Neural cell (in vitro differentiated cells): ENCODE measurements around the gene GMDS. TPM values are rescaled to one million over a fixed set of nuclear protein-coding genes. Genes with fewer than 3 reads are reported as not detected.

Experiments used
- H2AFZ ChIP-seq: fragments of 200-600, 300-800 bp; sonication (generic), shearing (Covaris generic); 2 replicates; pipeline ENCODE4 v1.6.0; 2014; ENCODE audit warnings: low read depth, mild to moderate bottlenecking, antibody characterized with exemption, low read length, moderate library complexity
- H3F3A ChIP-seq: fragments of 200-600 bp; shearing (Covaris generic); 2 replicates; pipeline ENCODE4 v1.6.1; 2016; ENCODE audit warnings: mild to moderate bottlenecking, moderate library complexity, mixed read lengths, antibody characterized with exemption, low read length; ENCODE audit not compliant: insufficient read depth, poor library complexity, severe bottlenecking
- H3K27ac ChIP-seq: fragments of 200-600, 300-800 bp; sonication (generic), shearing (Covaris generic); 2 replicates; pipeline ENCODE4 v1.5.1; 2014; ENCODE audit warnings: mild to moderate bottlenecking, low read length, moderate library complexity
- H3K27me3 ChIP-seq: fragments of 300-800, 200-600 bp; sonication (generic), shearing (Covaris generic); 2 replicates; pipeline ENCODE4 v1.6.0; 2014; ENCODE audit warnings: mild to moderate bottlenecking, low read depth, low read length, moderate library complexity; ENCODE audit not compliant: insufficient read depth
- H3K36me3 ChIP-seq: fragments of 300-800, 200-600 bp; sonication (generic), shearing (Covaris generic); 2 replicates; pipeline ENCODE4 v1.5.1; 2014; ENCODE audit warnings: mild to moderate bottlenecking, antibody characterized with exemption, low read length, moderate library complexity; ENCODE audit not compliant: insufficient read depth
- H3K4me2 ChIP-seq: fragments of 300-800, 200-600 bp; sonication (generic), shearing (Covaris generic); 2 replicates; pipeline ENCODE4 v1.6.0; 2014; ENCODE audit warnings: mild to moderate bottlenecking, low read length
- H3K4me3 ChIP-seq: fragments of 300-800, 200-600 bp; sonication (generic), shearing (Covaris generic); 2 replicates; pipeline ENCODE4 v1.5.1; 2014; ENCODE audit warnings: mild to moderate bottlenecking, low read length, moderate library complexity
- H3K79me2 ChIP-seq: fragments of 200-600 bp; shearing (Covaris generic); replicated peaks from 2 replicates; pipeline ENCODE4 v1.6.0; 2014; ENCODE audit warnings: mild to moderate bottlenecking, low read length, moderate library complexity; ENCODE audit not compliant: insufficient read depth
- H3K9ac ChIP-seq: fragments of 300-800, 200-600 bp; sonication (generic), shearing (Covaris generic); 2 replicates; pipeline ENCODE4 v1.6.1; 2016; ENCODE audit warnings: mild to moderate bottlenecking, low read length, mixed read lengths
- H3K9me2 ChIP-seq: fragments of 200-600 bp; shearing (Covaris generic); 2 replicates; pipeline ENCODE4 v1.6.1; 2016; ENCODE audit warnings: mild to moderate bottlenecking, low read length, mixed read lengths; ENCODE audit not compliant: insufficient read depth
- H3K9me3 ChIP-seq: fragments of 200-600, 300-800 bp; sonication (generic), shearing (Covaris generic); 2 replicates; pipeline ENCODE4 v1.6.1; 2016; ENCODE audit warnings: mild to moderate bottlenecking, mixed run types, low read length, moderate library complexity, mixed read lengths
- H4K20me1 ChIP-seq: fragments of 200-600 bp; shearing (Covaris generic); 2 replicates; pipeline ENCODE4 v1.6.1; 2016; ENCODE audit warnings: mild to moderate bottlenecking, mixed run types; ENCODE audit not compliant: insufficient read depth
- CTCF ChIP-seq: fragments of 450-650 bp; IDR thresholded peaks from 2 replicates; pipeline ENCODE4 v1.5.1; 2014; ENCODE audit warnings: antibody characterized with exemption, mild to moderate bottlenecking, moderate library complexity; ENCODE audit not compliant: poor library complexity, severe bottlenecking
- EP300 ChIP-seq: fragments of 450-650 bp; conservative IDR thresholded peaks from 2 replicates; pipeline ENCODE4 v1.6.1; 2014; ENCODE audit warnings: antibody characterized with exemption, mild to moderate bottlenecking, moderate library complexity; ENCODE audit not compliant: poor library complexity, severe bottlenecking
- EZH2 ChIP-seq: fragments of 200-600, 300-800 bp; shearing (Covaris generic), sonication (generic); IDR thresholded peaks from 2 replicates; pipeline ENCODE4 v1.6.1; 2014; ENCODE audit warnings: antibody characterized with exemption, low read length, borderline replicate concordance, mild to moderate bottlenecking; ENCODE audit not compliant: insufficient read depth, poor library complexity, severe bottlenecking
- MXI1 ChIP-seq: fragments of 450-650 bp; conservative IDR thresholded peaks from 2 replicates; pipeline ENCODE4 v1.6.1; 2014; ENCODE audit warnings: antibody characterized with exemption, mild to moderate bottlenecking; ENCODE audit not compliant: poor library complexity, severe bottlenecking
- POLR2AphosphoS5 ChIP-seq: IDR thresholded peaks from 2 replicates; pipeline ENCODE4 v1.6.1; 2012
- RAD21 ChIP-seq: fragments of 450-650 bp; conservative IDR thresholded peaks from 2 replicates; pipeline ENCODE4 v1.6.1; 2014; ENCODE audit warnings: antibody characterized with exemption, mild to moderate bottlenecking, moderate library complexity
- SMC3 ChIP-seq: fragments of 450-650 bp; conservative IDR thresholded peaks from 2 replicates; pipeline ENCODE4 v1.6.1; 2014; ENCODE audit warnings: antibody characterized with exemption, mild to moderate bottlenecking, moderate library complexity; ENCODE audit not compliant: poor library complexity
- TAF1 ChIP-seq: IDR thresholded peaks from 2 replicates; pipeline ENCODE4 v1.6.1; 2012; ENCODE audit warnings: low read depth
- polyA plus RNA-seq: library from polyadenylated mRNA; depleted of rRNA; stranded (reverse); fragments of >200 nt; gene quantifications from 2 replicates; pipeline ENCODE4 v1.2.3, GENCODE V29; 2014
- TF ChIP-seq, protein P1 (sequence below): IDR thresholded peaks from 2 replicates; pipeline ENCODE4 v1.6.1; 2012; ENCODE audit warnings: borderline replicate concordance

The GMDS gene
- polyA plus RNA-seq, 1 donor from 2014 or later: 11.4 TPM

GRCh38 chr6:1597924-1598323 lies 647.5 kb downstream of the GMDS start:
- Histone ChIP-seq H3K27me3 (peaks cover 11% of the 10 kb centered on the region), H3K27ac (no peak overlapping the region), H3K36me3 (no peaks in the 10 kb centered on the region), H3K9me2 (no peaks in the 10 kb centered on the region), H3K9me3 (no peaks in the 10 kb centered on the region), H3F3A (no peaks in the 10 kb centered on the region), H3K4me2 (no peak overlapping the region), H3K79me2 (no peaks in the 10 kb centered on the region), H2AFZ (no peak overlapping the region), H4K20me1 (no peaks in the 10 kb centered on the region), H3K9ac (no peak overlapping the region), H3K4me3 (no peak overlapping the region)
- TF ChIP-seq SMC3 (no peak), EZH2 (no peak), CTCF (no peak), POLR2AphosphoS5 (no peak), TAF1 (no peak), RAD21 (no peak), EP300 (no peak), MXI1 (no peak)
- TF ChIP-seq, protein P1, sequence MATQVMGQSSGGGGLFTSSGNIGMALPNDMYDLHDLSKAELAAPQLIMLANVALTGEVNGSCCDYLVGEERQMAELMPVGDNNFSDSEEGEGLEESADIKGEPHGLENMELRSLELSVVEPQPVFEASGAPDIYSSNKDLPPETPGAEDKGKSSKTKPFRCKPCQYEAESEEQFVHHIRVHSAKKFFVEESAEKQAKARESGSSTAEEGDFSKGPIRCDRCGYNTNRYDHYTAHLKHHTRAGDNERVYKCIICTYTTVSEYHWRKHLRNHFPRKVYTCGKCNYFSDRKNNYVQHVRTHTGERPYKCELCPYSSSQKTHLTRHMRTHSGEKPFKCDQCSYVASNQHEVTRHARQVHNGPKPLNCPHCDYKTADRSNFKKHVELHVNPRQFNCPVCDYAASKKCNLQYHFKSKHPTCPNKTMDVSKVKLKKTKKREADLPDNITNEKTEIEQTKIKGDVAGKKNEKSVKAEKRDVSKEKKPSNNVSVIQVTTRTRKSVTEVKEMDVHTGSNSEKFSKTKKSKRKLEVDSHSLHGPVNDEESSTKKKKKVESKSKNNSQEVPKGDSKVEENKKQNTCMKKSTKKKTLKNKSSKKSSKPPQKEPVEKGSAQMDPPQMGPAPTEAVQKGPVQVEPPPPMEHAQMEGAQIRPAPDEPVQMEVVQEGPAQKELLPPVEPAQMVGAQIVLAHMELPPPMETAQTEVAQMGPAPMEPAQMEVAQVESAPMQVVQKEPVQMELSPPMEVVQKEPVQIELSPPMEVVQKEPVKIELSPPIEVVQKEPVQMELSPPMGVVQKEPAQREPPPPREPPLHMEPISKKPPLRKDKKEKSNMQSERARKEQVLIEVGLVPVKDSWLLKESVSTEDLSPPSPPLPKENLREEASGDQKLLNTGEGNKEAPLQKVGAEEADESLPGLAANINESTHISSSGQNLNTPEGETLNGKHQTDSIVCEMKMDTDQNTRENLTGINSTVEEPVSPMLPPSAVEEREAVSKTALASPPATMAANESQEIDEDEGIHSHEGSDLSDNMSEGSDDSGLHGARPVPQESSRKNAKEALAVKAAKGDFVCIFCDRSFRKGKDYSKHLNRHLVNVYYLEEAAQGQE: no peak

DNA sequence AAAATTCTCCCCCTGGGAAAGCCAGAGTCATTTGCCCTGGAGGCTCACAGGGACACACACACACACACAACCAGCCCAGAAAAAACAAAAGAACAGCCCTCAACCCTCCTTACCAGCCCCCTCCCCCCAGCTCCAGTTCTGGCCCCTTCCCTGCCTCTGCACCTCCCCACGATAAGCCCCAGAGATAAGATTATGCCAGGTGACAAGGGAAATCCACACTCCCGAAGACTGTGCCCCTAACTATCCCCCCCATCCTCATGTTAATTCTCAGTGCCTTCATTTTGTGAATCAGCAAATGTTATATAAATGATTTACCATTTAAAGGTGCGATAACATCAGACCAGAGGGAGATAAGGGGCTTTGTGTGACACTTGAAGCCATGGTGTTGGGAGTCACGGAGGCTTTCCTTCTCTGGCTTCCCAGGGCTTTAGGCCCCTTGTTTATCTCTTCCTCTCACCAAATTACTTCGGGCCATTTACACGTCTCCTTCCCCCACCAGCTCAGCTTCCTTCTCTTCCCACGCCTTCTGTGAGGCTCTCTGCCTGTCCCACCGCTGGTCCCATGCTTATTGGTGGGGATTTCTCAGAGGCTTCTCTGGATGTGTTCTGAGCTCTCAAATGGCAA lies 648.2 kb downstream of the GMDS start:
- Histone ChIP-seq H4K20me1 (no peaks in the 10 kb centered on the region), H2AFZ (no peak overlapping the region), H3K79me2 (no peaks in the 10 kb centered on the region), H3K27me3 (peaks cover 5% of the 10 kb centered on the region), H3K9me3 (no peaks in the 10 kb centered on the region), H3K9ac (no peak overlapping the region), H3K4me2 (no peak overlapping the region), H3K36me3 (no peaks in the 10 kb centered on the region), H3K4me3 (no peak overlapping the region), H3K27ac (no peak overlapping the region), H3F3A (no peaks in the 10 kb centered on the region), H3K9me2 (no peaks in the 10 kb centered on the region)
- TF ChIP-seq MXI1 (no peak), CTCF (no peak), EZH2 (no peak), TAF1 (no peak), SMC3 (no peak), RAD21 (no peak), POLR2AphosphoS5 (no peak)
- TF ChIP-seq, protein P1: no peak
